ENCODE results near the gene METTL24. TPM values are rescaled to one million over a fixed set of nuclear protein-coding genes. Genes with fewer than 3 reads are reported as not detected.

The METTL24 gene
- total and polyA plus RNA-seq, 10 of the 15 experiments (the other 5 are each of a cell fraction or from before 2014, with no cell fraction given) = 0.20 TPM; not detected in 9

DNA sequence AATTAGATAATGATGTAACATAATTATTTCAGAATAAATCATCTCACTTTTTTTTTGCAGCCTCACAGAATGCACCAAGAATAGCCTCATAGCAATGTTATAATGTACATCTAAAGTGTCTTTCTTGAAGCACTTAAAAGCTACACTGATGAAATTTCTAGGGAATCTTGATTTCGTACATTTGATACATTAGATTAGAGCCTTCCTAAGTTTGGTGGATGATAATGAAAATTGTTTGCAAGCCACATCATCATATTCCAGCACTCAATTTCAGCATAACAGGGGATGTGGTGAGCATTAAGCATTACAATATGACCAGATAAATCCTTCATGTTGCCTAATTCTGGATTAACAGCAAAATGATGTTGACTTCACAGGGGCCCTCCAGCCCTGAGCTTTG is 9.7 kb upstream of the METTL24 start (continued):
- TF ChIP-seq, protein P1, sequence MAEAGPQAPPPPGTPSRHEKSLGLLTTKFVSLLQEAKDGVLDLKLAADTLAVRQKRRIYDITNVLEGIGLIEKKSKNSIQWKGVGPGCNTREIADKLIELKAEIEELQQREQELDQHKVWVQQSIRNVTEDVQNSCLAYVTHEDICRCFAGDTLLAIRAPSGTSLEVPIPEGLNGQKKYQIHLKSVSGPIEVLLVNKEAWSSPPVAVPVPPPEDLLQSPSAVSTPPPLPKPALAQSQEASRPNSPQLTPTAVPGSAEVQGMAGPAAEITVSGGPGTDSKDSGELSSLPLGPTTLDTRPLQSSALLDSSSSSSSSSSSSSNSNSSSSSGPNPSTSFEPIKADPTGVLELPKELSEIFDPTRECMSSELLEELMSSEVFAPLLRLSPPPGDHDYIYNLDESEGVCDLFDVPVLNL (IDR thresholded peaks at IDR 0.05; ENCODE audit: low read depth, low read length) = no peak

DNA sequence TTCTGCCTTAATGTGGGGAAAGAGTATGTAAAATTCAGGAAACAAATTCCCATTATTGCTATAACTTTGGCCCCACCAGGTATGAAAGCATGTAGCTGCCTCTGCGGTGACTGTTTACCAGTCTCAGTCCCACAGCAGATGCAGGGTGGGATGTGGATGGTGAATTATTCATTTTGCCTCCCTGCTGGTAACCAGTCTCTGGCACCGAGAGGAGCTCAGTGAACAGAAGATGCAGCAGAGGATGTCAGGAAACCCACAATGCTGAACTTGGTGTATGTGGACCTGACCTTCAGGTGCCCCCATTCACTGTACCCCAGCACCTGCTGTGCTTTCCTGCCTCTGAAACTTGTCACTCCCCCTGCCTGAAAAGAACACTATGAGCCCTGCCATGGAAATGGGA is 8.8 kb upstream of the METTL24 start:
- in situ Hi-C loops (cut with MboI) = no loop called here
- SMC1A ChIA-PET (ENCODE audit: uncharacterized antibody, unreplicated experiment) = no interaction called here
- TF ChIP-seq RELA (IDR thresholded peaks at IDR 0.05; ENCODE audit: borderline replicate concordance, partially characterized antibody) = no peak
- no peak for TF ChIP-seq SUZ12 (IDR thresholded peaks at IDR 0.05; ENCODE audit: unreplicated experiment)
- TF ChIP-seq EED (IDR thresholded peaks at IDR 0.05; ENCODE audit: low read depth) = no peak
- no peak for TF ChIP-seq SPI1 (IDR thresholded peaks at IDR 0.05; ENCODE audit: borderline replicate concordance, insufficient read depth, low read depth, low read length)
- TF ChIP-seq, protein P2, sequence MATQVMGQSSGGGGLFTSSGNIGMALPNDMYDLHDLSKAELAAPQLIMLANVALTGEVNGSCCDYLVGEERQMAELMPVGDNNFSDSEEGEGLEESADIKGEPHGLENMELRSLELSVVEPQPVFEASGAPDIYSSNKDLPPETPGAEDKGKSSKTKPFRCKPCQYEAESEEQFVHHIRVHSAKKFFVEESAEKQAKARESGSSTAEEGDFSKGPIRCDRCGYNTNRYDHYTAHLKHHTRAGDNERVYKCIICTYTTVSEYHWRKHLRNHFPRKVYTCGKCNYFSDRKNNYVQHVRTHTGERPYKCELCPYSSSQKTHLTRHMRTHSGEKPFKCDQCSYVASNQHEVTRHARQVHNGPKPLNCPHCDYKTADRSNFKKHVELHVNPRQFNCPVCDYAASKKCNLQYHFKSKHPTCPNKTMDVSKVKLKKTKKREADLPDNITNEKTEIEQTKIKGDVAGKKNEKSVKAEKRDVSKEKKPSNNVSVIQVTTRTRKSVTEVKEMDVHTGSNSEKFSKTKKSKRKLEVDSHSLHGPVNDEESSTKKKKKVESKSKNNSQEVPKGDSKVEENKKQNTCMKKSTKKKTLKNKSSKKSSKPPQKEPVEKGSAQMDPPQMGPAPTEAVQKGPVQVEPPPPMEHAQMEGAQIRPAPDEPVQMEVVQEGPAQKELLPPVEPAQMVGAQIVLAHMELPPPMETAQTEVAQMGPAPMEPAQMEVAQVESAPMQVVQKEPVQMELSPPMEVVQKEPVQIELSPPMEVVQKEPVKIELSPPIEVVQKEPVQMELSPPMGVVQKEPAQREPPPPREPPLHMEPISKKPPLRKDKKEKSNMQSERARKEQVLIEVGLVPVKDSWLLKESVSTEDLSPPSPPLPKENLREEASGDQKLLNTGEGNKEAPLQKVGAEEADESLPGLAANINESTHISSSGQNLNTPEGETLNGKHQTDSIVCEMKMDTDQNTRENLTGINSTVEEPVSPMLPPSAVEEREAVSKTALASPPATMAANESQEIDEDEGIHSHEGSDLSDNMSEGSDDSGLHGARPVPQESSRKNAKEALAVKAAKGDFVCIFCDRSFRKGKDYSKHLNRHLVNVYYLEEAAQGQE (IDR thresholded peaks at IDR 0.05; ENCODE audit: low read depth, low read length) = no peak
- no peak for TF ChIP-seq NRF1 (conservative IDR thresholded peaks at IDR 0.05; ENCODE audit: low read depth, low read length)
- TF ChIP-seq CBFB (IDR thresholded peaks at IDR 0.05; ENCODE audit: low read depth) = no peak
- TF ChIP-seq BACH1 (IDR thresholded peaks at IDR 0.05; ENCODE audit: borderline replicate concordance) = no peak
- TF ChIP-seq MTA3 (IDR thresholded peaks at IDR 0.05; ENCODE audit: borderline replicate concordance, low read length) = no peak
- no peak for TF ChIP-seq IKZF2 (IDR thresholded peaks at IDR 0.05)
- TF ChIP-seq SMARCA5 (IDR thresholded peaks at IDR 0.05) = no peak
- TF ChIP-seq RB1 (IDR thresholded peaks at IDR 0.05; ENCODE audit: borderline replicate concordance) = no peak
- no peak for TF ChIP-seq YY1 (IDR thresholded peaks at IDR 0.05; ENCODE audit: low read depth, low read length)
- TF ChIP-seq TARDBP (IDR thresholded peaks at IDR 0.05; ENCODE audit: borderline replicate concordance) = no peak
- TF ChIP-seq ZBED1 (IDR thresholded peaks at IDR 0.05; ENCODE audit: borderline replicate concordance) = no peak
- no peak for TF ChIP-seq STAT1 (conservative IDR thresholded peaks at IDR 0.05)
- Histone ChIP-seq H3K4me2 (ENCODE audit: control insufficient read depth, insufficient read depth) (no peak overlapping the region), H3K27me3 (replicated peaks in 1 of 2; ENCODE audit: control insufficient read depth in 2 of 2, insufficient read depth in 2 of 2, low read length in 1 of 2) (no peaks in the 10 kb centered on the region; a peak in 1 of 4 replicates), H3K9me3 (replicated peaks; ENCODE audit: control insufficient read depth, insufficient read depth, low read length) (no peaks in the 10 kb centered on the region), H3K4me1 (ENCODE audit: control insufficient read depth, insufficient read depth, low read length) (no peaks in the 10 kb centered on the region), H2AFZ (ENCODE audit: control insufficient read depth, low read depth, low read length) (no peak overlapping the region), H3K9ac (ENCODE audit: control insufficient read depth, insufficient read depth, low read length) (no peak overlapping the region), H4K20me1 (ENCODE audit: control insufficient read depth, insufficient read depth) (no peaks in the 10 kb centered on the region), H3K36me3 (ENCODE audit: control insufficient read depth in 2 of 2, insufficient read depth in 2 of 2, low read length in 1 of 2) (no peaks in the 10 kb centered on the region), H3K27ac (ENCODE audit: control insufficient read depth, insufficient read depth) (no peak overlapping the region), H3K79me2 (ENCODE audit: control insufficient read depth, insufficient read depth, low read length) (no peaks in the 10 kb centered on the region), H3K4me3 (no peak overlapping the region)
- FAIRE-seq (no peak), DNase-seq (ENCODE audit: low read depth, low spot score) (no peak), ATAC-seq (no peak)
- 60% methylated on average over 2 of the region's 2 CpGs for WGBS (ENCODE audit: insufficient coverage, insufficient replicate concordance, low lambda C conversion rate, missing lambda C conversion rate)
- intact Hi-C loops (cut with micrococcal nuclease; ENCODE audit: unreplicated experiment) = no loop called here
- RAD21 ChIA-PET (ENCODE audit: unreplicated experiment) = no interaction called here
- POLR2A ChIA-PET = no interaction called here
- CTCF ChIA-PET = interaction anchor here (1.4 kb wide), 1 partner anchor 23 kb away, joined by 4 read pairs; no protein-coding TSS in a partner anchor
- no TSS peak for BruUV-seq (replicated peaks)

Data from GM12878 (cell line).